ENCODE measurements around the gene HCN3.
"Not testable (repeated sequence)": the region's sequence is repeated elsewhere in the genome, so short reads cannot be mapped to it uniquely, and the experiment has no call there.

The HCN3 gene

GRCh38 chr1:155277070-155277901, at the start of gene HCN3:
TSS of gene HCN3 (plus strand) at chr1:155277463. CDS start at chr1:155277591, 128 bp downstream.
- DNase-seq (ENCODE audit: low spot score), result peak; percentile 98

GRCh38 chr1:155228096-155228427, 49.2 kb upstream of the HCN3 start:
- DNase-seq (ENCODE audit: low spot score), result no peak

- DNase-seq (ENCODE audit: low spot score), result not testable (repeated sequence)
These were observed 46.0 kb upstream of the HCN3 start for GRCh38 chr1:155231302-155231701.

- DNase-seq (ENCODE audit: low spot score), result peak; percentile 46
These were observed 45.0 kb upstream of the HCN3 start for GRCh38 chr1:155232001-155232978.

GRCh38 chr1:155233502-155233901, 43.8 kb upstream of the HCN3 start:
- not testable (repeated sequence) for DNase-seq (ENCODE audit: low spot score)

GRCh38 chr1:155235375-155235774, 41.9 kb upstream of the HCN3 start:
- DNase-seq (ENCODE audit: low spot score), result not testable (repeated sequence)

GRCh38 chr1:155236451-155236850, 40.8 kb upstream of the HCN3 start:
- DNase-seq (ENCODE audit: low spot score), result no peak

GRCh38 chr1:155241069-155241679, 36.1 kb upstream of the HCN3 start:
- peak; percentile 87 for DNase-seq (ENCODE audit: low spot score)

- DNase-seq (ENCODE audit: low spot score), result no peak
These were observed 35.4 kb upstream of the HCN3 start for GRCh38 chr1:155241841-155242264.

- no peak for DNase-seq (ENCODE audit: low spot score)
These were observed 34.4 kb upstream of the HCN3 start for GRCh38 chr1:155242805-155243358.

GRCh38 chr1:155244368-155245162, 32.7 kb upstream of the HCN3 start:
- peak; percentile 99 for DNase-seq (ENCODE audit: low spot score)

GRCh38 chr1:155245163-155245524, 32.1 kb upstream of the HCN3 start:
- DNase-seq (ENCODE audit: low spot score), result no peak

GRCh38 chr1:155246796-155247195, 30.5 kb upstream of the HCN3 start:
- DNase-seq (ENCODE audit: low spot score), result not testable (repeated sequence)

- no peak for DNase-seq (ENCODE audit: low spot score)
These were observed 29.4 kb upstream of the HCN3 start for GRCh38 chr1:155247667-155248553.

- no peak for DNase-seq (ENCODE audit: low spot score)
These were observed 27.0 kb upstream of the HCN3 start for GRCh38 chr1:155250246-155250632.

GRCh38 chr1:155250633-155251449, 26.4 kb upstream of the HCN3 start:
- peak; percentile 92 for DNase-seq (ENCODE audit: low spot score)

GRCh38 chr1:155251566-155251965, 25.7 kb upstream of the HCN3 start:
- no peak for DNase-seq (ENCODE audit: low spot score)

GRCh38 chr1:155253208-155253607, 24.1 kb upstream of the HCN3 start:
- no peak for DNase-seq (ENCODE audit: low spot score)

GRCh38 chr1:155253797-155254196, 23.5 kb upstream of the HCN3 start:
- no peak for DNase-seq (ENCODE audit: low spot score)

Measured in globus pallidus (tissue), 1 donor.